PFSK-1 (cell line): Measurements from ENCODE around the gene ATP6V0A1.

Experiments
- FOXP2 ChIP-seq: optimal IDR thresholded peaks from 2 replicates; pipeline ENCODE3; 2011; ENCODE audit warnings: borderline replicate concordance, control low read depth, inconsistent platforms; ENCODE audit not compliant: insufficient read depth; ENCODE audit errors: extremely low read length, extremely low read depth
- POLR2AphosphoS5 ChIP-seq: IDR thresholded peaks from 2 replicates; pipeline ENCODE4 v1.6.1; 2012; ENCODE audit warnings: low read depth, mild to moderate bottlenecking, control low read depth, low read length, moderate library complexity
- SIN3A ChIP-seq: IDR thresholded peaks from 2 replicates; pipeline ENCODE4 v1.6.1; 2012; ENCODE audit warnings: mild to moderate bottlenecking, low read length, moderate library complexity, borderline replicate concordance; ENCODE audit not compliant: insufficient read depth
- TAF1 ChIP-seq: IDR thresholded peaks from 2 replicates; pipeline ENCODE4 v1.6.1; 2012; ENCODE audit warnings: low read length, control low read depth, borderline replicate concordance; ENCODE audit not compliant: insufficient read depth
- TF ChIP-seq, protein P1 (sequence below), 2 experiments: IDR thresholded peaks; 2 replicates each; pipeline versions ENCODE4 v1.6.1 to v1.8.0; 2011 to 2012; ENCODE audit warnings: low read depth in 2 of 2, low read length in 2 of 2, control low read depth in 1 of 2, inconsistent platforms in 1 of 2, mild to moderate bottlenecking in 1 of 2, moderate library complexity in 1 of 2; ENCODE audit not compliant: insufficient read depth in 1 of 2

ATP6V0A1 gene

DNA sequence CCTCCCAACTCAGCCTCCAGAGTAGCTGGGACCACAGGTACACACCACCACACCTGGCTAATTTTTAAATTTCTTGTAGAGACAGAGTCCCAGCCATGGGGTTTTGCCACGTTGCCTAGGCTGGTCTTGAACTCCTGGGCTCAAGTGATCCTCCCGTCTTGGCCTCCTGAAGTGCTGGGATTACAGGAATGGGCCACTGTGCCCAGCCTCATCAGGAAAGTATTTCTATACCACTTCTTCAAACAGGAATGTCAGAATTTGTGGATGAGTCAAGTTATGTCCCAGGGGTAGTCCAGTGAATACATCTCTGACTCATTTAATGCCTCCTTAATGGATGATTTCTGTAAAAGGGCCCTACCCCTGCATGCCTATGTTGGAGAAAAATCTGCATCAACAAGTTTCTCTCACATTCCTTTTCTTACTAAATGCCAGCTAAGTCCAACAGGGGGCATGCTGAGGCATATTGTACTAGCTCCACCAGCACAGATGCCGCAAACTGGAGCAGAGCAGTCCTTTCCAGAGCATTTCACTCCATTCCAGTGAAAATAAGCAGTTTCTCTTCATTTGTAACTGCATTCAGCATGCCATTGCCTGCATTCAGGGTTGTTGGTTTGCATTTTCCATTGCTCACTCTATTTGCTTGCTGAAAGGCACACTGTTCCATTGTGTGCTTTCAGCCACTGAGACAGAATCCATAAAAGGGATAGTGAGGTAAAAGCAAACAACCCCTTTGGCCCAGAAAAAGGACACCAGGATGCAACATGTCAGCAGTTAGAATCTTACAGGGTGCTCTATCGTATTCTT is 30.3 kb upstream of the ATP6V0A1 start:
- TF ChIP-seq FOXP2 (no peak), SIN3A (no peak), TAF1 (no peak), POLR2AphosphoS5 (no peak)
- TF ChIP-seq, protein P1, sequence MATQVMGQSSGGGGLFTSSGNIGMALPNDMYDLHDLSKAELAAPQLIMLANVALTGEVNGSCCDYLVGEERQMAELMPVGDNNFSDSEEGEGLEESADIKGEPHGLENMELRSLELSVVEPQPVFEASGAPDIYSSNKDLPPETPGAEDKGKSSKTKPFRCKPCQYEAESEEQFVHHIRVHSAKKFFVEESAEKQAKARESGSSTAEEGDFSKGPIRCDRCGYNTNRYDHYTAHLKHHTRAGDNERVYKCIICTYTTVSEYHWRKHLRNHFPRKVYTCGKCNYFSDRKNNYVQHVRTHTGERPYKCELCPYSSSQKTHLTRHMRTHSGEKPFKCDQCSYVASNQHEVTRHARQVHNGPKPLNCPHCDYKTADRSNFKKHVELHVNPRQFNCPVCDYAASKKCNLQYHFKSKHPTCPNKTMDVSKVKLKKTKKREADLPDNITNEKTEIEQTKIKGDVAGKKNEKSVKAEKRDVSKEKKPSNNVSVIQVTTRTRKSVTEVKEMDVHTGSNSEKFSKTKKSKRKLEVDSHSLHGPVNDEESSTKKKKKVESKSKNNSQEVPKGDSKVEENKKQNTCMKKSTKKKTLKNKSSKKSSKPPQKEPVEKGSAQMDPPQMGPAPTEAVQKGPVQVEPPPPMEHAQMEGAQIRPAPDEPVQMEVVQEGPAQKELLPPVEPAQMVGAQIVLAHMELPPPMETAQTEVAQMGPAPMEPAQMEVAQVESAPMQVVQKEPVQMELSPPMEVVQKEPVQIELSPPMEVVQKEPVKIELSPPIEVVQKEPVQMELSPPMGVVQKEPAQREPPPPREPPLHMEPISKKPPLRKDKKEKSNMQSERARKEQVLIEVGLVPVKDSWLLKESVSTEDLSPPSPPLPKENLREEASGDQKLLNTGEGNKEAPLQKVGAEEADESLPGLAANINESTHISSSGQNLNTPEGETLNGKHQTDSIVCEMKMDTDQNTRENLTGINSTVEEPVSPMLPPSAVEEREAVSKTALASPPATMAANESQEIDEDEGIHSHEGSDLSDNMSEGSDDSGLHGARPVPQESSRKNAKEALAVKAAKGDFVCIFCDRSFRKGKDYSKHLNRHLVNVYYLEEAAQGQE (IDR thresholded peaks at IDR 0.05; ENCODE audit: insufficient read depth in 1 of 2, low read depth in 2 of 2, low read length in 2 of 2) = no peak

DNA sequence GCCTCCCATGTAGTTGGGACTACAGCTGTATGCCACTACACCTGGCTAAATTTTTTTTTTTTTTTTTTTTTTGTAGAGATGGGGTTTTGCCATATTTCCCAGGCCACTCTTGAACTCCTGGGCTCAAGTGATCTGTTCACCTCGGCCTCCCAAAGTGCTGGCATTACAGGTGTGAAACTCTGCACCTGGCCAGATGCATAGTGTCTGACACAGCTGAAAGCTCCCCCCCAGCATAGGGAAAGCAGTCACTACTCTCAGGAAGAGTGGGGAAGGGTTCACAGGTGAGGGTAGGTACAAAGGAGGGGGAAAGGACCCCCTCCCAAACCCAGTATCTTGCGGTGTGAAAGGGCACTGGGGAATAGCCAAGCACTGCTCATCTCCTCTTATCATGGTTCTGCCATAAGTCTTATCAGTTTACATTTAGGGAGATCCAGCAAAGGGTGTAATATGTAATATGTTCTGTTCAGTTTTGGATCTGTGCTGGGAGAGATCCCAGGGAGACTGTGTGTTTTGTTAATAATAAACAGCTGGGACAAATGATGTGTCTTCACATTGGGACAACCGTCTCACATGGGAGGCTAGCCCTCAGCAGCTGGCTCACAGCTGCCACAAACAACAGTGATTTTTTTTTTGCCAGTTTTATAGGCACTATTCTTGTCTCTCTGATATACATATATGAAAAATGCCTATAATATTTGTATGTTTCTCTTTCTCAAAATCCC is 28.8 kb upstream of the ATP6V0A1 start:
- no peak for TF ChIP-seq FOXP2
- TF ChIP-seq, protein P1 (IDR thresholded peaks at IDR 0.05; ENCODE audit: insufficient read depth in 1 of 2, low read depth in 2 of 2, low read length in 2 of 2) = no peak
- TF ChIP-seq SIN3A = no peak
- TF ChIP-seq TAF1 = no peak
- no peak for TF ChIP-seq POLR2AphosphoS5

DNA sequence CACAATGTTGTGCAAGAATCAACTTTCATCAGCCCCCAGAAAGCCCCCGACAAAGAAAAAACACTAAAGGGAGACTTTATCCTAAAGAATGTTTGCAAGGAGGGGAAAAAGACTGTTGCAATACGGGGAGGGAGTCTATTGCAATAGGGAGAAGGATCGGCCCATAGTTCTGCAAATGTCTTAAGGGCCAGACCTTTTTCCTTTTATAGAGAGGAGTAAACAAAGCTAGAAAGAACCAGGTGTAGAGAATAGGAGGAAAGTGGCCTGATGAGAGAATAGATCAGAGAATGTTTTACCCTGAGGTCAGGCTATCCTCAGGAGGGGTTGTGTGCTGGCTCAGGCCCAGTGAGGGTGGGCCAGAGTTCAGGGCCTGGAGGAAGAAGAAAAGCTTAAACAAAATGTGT is 26.9 kb upstream of the ATP6V0A1 start:
- TF ChIP-seq TAF1 (no peak), SIN3A (no peak), POLR2AphosphoS5 (no peak), FOXP2 (no peak)
- TF ChIP-seq, protein P1 (IDR thresholded peaks at IDR 0.05; ENCODE audit: insufficient read depth in 1 of 2, low read depth in 2 of 2, low read length in 2 of 2) = no peak

DNA sequence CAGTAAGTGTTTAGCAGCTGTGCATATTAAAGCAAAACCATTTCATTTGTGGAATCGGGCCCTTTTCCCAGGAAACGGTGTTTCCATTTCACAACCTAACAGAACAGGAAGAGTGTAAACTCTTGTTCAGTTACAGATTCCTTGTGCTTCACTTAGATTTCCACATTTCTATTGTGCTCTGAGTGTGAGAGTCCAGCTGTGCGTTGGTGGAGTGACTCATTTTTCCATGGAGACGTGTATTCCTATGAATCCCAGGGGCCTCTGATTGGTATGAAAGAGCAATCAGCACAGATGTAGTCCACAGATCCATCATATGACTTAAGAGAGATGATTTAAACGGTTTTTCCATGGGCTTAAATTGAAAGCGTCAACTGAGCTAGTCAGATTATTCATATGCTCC is 22.3 kb upstream of the ATP6V0A1 start:
- TF ChIP-seq, protein P1 (IDR thresholded peaks at IDR 0.05; ENCODE audit: insufficient read depth in 1 of 2, low read depth in 2 of 2, low read length in 2 of 2) = no peak
